ENCODE results near the gene CCT6B.

The CCT6B gene, protein sequence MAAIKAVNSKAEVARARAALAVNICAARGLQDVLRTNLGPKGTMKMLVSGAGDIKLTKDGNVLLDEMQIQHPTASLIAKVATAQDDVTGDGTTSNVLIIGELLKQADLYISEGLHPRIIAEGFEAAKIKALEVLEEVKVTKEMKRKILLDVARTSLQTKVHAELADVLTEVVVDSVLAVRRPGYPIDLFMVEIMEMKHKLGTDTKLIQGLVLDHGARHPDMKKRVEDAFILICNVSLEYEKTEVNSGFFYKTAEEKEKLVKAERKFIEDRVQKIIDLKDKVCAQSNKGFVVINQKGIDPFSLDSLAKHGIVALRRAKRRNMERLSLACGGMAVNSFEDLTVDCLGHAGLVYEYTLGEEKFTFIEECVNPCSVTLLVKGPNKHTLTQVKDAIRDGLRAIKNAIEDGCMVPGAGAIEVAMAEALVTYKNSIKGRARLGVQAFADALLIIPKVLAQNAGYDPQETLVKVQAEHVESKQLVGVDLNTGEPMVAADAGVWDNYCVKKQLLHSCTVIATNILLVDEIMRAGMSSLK

DNA sequence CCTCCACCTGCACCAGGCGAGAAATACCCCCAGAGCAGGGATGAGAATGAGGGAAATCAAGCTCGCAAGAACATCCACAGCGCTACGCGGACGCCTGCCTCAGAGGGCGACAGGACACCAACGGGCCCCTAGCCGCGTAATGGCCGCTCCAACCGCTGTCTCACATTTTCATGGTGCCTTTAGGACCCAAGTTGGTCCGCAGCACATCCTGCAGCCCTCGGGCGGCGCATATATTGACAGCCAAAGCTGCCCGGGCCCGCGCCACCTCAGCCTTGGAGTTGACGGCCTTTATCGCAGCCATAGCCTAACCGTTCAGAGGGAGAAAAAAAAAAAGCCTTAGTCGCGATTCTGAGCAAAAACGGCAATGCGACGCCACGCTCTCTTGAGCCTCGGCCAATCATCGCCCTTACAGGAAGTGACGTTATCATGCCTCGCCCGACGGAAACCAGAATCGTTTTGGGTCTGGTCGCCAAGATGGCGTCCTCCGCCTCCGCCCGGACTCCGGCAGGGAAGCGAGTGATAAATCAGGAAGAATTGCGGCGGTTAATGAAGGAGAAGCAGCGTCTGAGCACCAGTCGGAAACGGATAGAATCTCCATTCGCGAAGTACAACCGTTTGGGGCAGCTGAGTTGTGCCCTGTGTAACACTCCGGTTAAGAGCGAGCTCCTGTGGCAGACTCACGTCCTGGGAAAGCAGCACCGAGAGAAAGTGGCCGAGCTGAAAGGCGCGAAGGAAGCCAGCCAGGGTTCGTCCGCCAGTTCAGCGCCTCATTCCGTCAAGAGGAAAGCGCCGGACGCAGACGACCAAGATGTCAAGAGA lies at the start of gene CCT6B, which contains the start of gene ZNF830:
CCT6B (minus strand) TSS at position 368 of the 819 bp plus-strand sequence; CDS start at position 301, 67 bp downstream.
ZNF830 (plus strand) TSS at position 448 of the 819 bp plus-strand sequence; CDS start at position 475, 27 bp downstream.
- in situ Hi-C loops (cut with HindIII; ENCODE audit: low sequenced_read_pairs), result no loop called here
- peak; percentile 94 for DNase-seq (ENCODE audit: low read depth, low spot score)

DNA sequence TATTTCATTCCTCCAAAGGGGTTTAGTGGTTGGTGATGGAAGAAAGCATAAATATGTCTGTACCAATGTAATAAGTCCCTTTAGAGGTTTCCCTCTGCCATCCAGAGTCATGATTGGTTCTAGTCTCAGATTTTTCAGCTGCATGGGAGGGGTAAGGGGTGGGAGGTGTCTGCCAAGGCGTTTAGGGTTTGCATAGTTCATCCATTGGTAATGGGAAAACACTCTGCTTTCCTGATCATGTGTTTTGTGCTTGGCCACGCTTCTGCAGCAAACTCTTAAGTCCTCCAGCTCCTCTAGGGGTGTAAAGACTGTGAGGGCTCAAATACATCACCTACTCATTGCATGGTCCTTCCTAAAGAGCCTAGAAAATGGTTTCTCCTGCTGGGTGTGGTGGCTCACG lies 48.8 kb upstream of the CCT6B start:
- H3K4me3 ChIP-seq (ENCODE audit: low read depth, low read length), result no peak overlapping the region
- no peak for DNase-seq (ENCODE audit: low read depth, low spot score)
- in situ Hi-C loops (cut with HindIII; ENCODE audit: low sequenced_read_pairs), result no loop called here
- TF ChIP-seq, protein P1, sequence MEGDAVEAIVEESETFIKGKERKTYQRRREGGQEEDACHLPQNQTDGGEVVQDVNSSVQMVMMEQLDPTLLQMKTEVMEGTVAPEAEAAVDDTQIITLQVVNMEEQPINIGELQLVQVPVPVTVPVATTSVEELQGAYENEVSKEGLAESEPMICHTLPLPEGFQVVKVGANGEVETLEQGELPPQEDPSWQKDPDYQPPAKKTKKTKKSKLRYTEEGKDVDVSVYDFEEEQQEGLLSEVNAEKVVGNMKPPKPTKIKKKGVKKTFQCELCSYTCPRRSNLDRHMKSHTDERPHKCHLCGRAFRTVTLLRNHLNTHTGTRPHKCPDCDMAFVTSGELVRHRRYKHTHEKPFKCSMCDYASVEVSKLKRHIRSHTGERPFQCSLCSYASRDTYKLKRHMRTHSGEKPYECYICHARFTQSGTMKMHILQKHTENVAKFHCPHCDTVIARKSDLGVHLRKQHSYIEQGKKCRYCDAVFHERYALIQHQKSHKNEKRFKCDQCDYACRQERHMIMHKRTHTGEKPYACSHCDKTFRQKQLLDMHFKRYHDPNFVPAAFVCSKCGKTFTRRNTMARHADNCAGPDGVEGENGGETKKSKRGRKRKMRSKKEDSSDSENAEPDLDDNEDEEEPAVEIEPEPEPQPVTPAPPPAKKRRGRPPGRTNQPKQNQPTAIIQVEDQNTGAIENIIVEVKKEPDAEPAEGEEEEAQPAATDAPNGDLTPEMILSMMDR (IDR thresholded peaks at IDR 0.05; ENCODE audit: low read depth, low read length), result no peak

More for the DNA sequence above, at the start of gene CCT6B, which contains the start of gene ZNF830:
- H3K4me3 ChIP-seq (ENCODE audit: low read depth, low read length), result peak within 1 kb of the TSS; percentile 93
- TF ChIP-seq, protein P1 (IDR thresholded peaks at IDR 0.05; ENCODE audit: low read depth, low read length), result no peak

DNA sequence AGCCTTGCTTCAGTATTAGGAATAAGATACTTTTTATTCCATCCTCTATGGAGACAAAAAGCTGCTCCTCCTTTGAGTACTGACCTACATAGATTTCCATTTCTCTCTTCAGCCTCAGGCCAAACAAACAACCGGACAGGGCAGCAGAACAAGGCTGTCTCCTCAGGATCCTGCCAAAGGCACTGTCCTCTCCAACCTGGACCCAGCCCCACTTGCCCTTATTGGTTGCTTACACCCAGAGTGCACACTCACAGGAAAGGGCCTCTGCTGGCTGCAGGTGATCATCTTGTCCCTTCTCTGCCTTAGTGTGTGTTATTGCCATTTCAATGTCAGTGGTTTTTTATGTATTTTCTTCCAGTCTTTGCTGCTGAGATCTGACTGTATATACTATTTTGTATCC lies 45.7 kb upstream of the CCT6B start:
- no peak overlapping the region for H3K4me3 ChIP-seq (ENCODE audit: low read depth, low read length)
- in situ Hi-C loops (cut with HindIII; ENCODE audit: low sequenced_read_pairs), result no loop called here
- TF ChIP-seq, protein P1 (IDR thresholded peaks at IDR 0.05; ENCODE audit: low read depth, low read length), result no peak
- no peak for DNase-seq (ENCODE audit: low read depth, low spot score)

DNA sequence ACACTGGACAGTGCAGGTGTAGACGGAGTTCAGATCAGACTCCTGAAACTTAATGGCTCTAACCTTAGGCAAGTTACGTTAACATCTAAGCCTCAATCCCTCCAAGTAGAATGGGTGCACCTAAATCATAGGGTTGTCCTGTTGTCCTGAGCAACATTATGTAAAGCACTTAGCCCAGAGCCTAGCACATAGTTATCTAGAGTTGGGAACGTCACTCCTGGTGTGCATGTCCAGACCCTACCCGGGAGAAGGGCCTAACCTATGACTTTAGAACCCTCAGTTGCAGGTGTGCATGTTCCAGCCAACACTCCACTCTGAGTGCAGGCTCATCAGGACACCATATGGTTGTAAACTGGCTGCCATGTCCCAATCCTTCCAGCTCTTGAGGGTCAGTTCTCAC lies 45.1 kb upstream of the CCT6B start:
- TF ChIP-seq, protein P1 (IDR thresholded peaks at IDR 0.05; ENCODE audit: low read depth, low read length), result no peak
- in situ Hi-C loops (cut with HindIII; ENCODE audit: low sequenced_read_pairs), result no loop called here
- DNase-seq (ENCODE audit: low read depth, low spot score), result no peak
- no peak overlapping the region for H3K4me3 ChIP-seq (ENCODE audit: low read depth, low read length)

DNA sequence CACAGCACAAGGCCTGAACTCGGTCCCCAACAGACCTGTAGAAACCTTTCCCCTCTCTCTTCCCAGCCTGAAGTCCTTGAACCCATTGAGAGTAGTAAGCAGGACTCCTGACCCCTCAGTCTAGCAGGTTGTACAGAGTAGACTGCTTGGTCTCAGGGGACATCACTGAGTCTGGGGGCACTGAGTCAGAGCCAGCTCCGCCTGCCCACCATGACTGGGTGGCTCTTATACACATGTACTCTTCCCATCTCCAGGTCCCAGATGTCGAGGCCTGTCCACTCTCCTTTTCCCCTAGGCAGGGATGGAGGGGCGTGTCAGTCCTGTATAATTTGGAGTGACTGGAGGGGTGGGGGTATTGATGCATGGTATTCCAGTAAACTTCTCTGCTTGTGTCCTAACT lies 42.5 kb upstream of the CCT6B start:
- no peak overlapping the region for H3K4me3 ChIP-seq (ENCODE audit: low read depth, low read length)
- DNase-seq (ENCODE audit: low read depth, low spot score), result no peak
- in situ Hi-C loops (cut with HindIII; ENCODE audit: low sequenced_read_pairs), result no loop called here
- TF ChIP-seq, protein P1 (IDR thresholded peaks at IDR 0.05; ENCODE audit: low read depth, low read length), result no peak

DNA sequence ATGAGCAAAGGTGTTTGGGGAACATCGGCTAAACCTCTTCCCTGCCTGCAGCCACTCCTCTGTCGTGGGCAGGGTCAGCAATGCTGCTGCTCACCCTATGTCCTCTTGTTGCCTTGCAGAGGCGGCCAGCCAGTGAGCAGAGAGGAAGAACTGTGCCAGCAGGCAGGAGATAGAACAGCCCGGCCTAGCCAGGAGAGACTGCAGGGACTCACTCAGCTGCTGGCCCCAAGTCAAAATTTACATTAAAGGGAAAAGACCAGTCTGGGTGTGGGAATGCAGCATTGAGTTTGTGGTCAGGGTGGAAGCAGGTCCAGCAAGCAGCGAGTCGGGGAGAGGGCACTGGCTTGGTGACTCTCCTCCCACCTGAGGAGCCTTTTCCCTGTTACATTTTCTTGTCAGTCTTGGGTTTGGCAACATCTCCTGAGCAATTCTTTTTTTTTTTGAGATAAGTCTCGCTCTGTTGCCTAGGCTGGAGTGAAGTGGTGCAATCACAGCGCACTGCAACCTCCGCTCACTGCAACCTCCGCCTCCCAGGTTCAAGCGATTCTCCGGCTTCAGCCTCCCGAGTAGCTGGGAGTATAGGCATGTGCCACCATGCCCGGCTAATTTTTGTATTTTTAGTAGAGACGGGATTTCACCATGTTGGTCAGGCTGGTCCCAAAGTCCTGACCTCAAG lies 41.8 kb upstream of the CCT6B start:
- TF ChIP-seq, protein P1 (IDR thresholded peaks at IDR 0.05; ENCODE audit: low read depth, low read length), result no peak
- DNase-seq (ENCODE audit: low read depth, low spot score), result peak; percentile 51
- in situ Hi-C loops (cut with HindIII; ENCODE audit: low sequenced_read_pairs), result no loop called here
- H3K4me3 ChIP-seq (ENCODE audit: low read depth, low read length), result no peak overlapping the region

Data from astrocyte of the spinal cord (primary cell).